Suppressor macrophage treated with lipopolysaccharide for 4 hours (primary cell): ENCODE data around the gene ITGA4.
"Not testable (repeated sequence)": the region's sequence is repeated elsewhere in the genome, so short reads cannot be mapped to it uniquely, and the experiment has no call there.

Experiments
- DNase-seq: peaks from one replicate; pipeline ENCODE4 v3.0.0-alpha.2; 2020

ITGA4 gene

GRCh38 chr2:181457121-181457740, at the start of gene ITGA4:
ITGA4 (plus strand) TSS chr2:181457386; CDS start chr2:181457655, 269 bp downstream.
- DNase-seq, result peak; percentile 85

GRCh38 chr2:181408861-181409260, 48.3 kb upstream of the ITGA4 start:
- no peak for DNase-seq

GRCh38 chr2:181411105-181411849, 45.9 kb upstream of the ITGA4 start:
- DNase-seq, result no peak

- DNase-seq, result peak; percentile 52
Measured at GRCh38 chr2:181419129-181419855, 37.9 kb upstream of the ITGA4 start.

- DNase-seq, result peak; percentile 20
Measured at GRCh38 chr2:181420259-181421130, 36.7 kb upstream of the ITGA4 start.

- no peak for DNase-seq
Measured at GRCh38 chr2:181421131-181421458, 36.1 kb upstream of the ITGA4 start.

GRCh38 chr2:181421464-181421863, 35.7 kb upstream of the ITGA4 start:
- DNase-seq, result no peak

- DNase-seq, result no peak
Measured at GRCh38 chr2:181426672-181427071, 30.5 kb upstream of the ITGA4 start.

GRCh38 chr2:181430406-181431118, 26.6 kb upstream of the ITGA4 start:
- peak; percentile 25 for DNase-seq

- DNase-seq, result no peak
Measured at GRCh38 chr2:181431674-181432073, 25.5 kb upstream of the ITGA4 start.

GRCh38 chr2:181438261-181438660, 18.9 kb upstream of the ITGA4 start:
- no peak for DNase-seq

- DNase-seq, result no peak
Measured at GRCh38 chr2:181440344-181440743, 16.8 kb upstream of the ITGA4 start.

- no peak for DNase-seq
Measured at GRCh38 chr2:181440919-181441318, 16.3 kb upstream of the ITGA4 start.

GRCh38 chr2:181441670-181442069, 15.5 kb upstream of the ITGA4 start:
- no peak for DNase-seq

- DNase-seq, result no peak
Measured at GRCh38 chr2:181444654-181445053, 12.5 kb upstream of the ITGA4 start.

- DNase-seq, result no peak
Measured at GRCh38 chr2:181446985-181447384, 10.2 kb upstream of the ITGA4 start.

GRCh38 chr2:181449278-181449677, 7.9 kb upstream of the ITGA4 start:
- DNase-seq, result not testable (repeated sequence)

GRCh38 chr2:181454686-181455450, 2.3 kb upstream of the ITGA4 start:
- no peak for DNase-seq

- DNase-seq, result peak; percentile 63
Measured at GRCh38 chr2:181456660-181457120, 496 bp upstream of the ITGA4 start.

GRCh38 chr2:181457741-181458425, 697 bp downstream of the ITGA4 start:
- peak; percentile 32 for DNase-seq

GRCh38 chr2:181458871-181459270, 1.7 kb downstream of the ITGA4 start:
- DNase-seq, result no peak
